GM19099 (cell line): Measurements from ENCODE around the gene MYO7A.

Source experiments
- POLR2A ChIP-seq: IDR thresholded peaks from 3 replicates; pipeline ENCODE4 v1.6.1; 2011; ENCODE audit warnings: low read depth; ENCODE audit not compliant: insufficient read length; ENCODE audit errors: extremely low read depth

MYO7A gene

GRCh38 chr11:77182542-77183430 lies 54.7 kb downstream of the MYO7A start:
- TF ChIP-seq POLR2A: no peak

GRCh38 chr11:77183431-77183984 lies 55.5 kb downstream of the MYO7A start:
- no peak for TF ChIP-seq POLR2A

DNA sequence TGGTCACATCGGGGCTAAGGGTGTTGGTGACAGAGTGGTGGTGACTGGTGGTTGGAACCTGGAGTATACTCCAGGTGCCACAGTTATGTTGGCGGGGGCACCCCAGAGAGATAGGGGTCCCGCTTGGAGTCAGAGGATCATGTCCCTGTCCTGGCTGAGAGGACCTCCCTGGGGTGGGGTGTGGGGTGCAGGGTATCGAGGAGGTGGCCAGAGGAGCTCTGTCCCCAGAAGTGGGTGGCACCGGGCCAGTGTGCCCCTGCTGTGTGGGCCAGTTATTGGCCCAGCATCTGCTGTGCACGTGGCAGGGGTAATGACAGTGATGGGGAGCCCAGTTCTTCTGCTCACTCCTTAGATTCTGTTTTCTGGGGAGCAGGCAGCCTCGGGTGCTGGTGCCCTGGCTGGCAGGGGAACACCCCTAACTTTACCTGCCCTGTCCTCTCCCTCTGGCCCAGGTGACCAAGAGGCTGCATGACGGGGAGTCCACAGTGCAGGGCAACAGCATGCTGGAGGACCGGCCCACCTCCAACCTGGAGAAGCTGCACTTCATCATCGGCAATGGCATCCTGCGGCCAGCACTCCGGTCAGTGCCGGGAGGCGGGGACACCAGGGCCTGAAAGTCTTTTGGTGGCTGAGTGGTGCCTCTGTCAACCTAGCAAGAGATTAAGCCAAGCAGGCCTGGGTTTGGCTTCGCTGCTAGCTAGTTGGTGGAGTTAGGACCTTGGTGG lies 56.3 kb downstream of the MYO7A start:
- TF ChIP-seq POLR2A: no peak

GRCh38 chr11:77186302-77186701 lies 58.3 kb downstream of the MYO7A start:
- TF ChIP-seq POLR2A: no peak

- no peak for TF ChIP-seq POLR2A
Measured at GRCh38 chr11:77187111-77187750, 59.2 kb downstream of the MYO7A start.

DNA sequence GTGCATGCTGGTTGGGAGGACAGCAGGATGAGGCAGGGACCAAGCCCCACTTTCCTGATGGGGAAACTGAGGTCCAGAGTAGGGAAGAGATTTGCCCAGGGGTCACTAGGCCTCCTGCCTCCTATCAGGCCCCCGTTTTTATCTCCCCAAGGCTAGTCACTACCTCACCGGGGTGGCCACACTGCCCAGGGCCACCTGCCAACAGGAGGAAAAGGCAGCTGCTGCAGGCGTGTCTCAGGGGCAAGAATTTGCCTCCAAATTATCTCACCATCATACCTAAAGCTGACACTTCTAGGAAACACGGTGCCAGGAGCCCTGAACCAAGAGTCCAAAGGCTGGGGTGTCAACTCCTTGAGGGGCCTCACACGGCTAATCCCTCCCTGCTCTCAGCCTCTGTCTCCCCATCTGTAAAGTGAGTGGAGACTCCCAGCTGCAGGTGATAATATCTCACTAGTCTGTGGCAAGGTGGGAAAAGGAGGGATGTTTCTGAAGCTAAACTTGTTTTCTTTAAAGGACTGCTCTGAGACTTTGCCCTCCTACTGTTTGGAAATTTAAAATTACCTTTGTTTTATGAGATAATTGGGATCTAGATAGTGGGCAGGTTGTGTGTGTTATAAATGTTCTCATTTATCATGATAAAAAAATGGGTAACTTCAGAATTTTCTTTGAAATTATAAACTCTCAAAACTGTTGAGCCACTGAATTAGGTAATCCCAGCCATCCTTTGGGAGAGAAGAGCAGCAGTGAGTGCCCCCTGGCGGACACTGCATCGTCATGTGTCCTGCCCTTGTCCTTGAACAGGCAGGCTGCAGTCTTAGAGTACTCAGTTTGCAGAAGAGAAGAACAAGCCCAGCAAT lies 60.0 kb downstream of the MYO7A start:
- no peak for TF ChIP-seq POLR2A

DNA sequence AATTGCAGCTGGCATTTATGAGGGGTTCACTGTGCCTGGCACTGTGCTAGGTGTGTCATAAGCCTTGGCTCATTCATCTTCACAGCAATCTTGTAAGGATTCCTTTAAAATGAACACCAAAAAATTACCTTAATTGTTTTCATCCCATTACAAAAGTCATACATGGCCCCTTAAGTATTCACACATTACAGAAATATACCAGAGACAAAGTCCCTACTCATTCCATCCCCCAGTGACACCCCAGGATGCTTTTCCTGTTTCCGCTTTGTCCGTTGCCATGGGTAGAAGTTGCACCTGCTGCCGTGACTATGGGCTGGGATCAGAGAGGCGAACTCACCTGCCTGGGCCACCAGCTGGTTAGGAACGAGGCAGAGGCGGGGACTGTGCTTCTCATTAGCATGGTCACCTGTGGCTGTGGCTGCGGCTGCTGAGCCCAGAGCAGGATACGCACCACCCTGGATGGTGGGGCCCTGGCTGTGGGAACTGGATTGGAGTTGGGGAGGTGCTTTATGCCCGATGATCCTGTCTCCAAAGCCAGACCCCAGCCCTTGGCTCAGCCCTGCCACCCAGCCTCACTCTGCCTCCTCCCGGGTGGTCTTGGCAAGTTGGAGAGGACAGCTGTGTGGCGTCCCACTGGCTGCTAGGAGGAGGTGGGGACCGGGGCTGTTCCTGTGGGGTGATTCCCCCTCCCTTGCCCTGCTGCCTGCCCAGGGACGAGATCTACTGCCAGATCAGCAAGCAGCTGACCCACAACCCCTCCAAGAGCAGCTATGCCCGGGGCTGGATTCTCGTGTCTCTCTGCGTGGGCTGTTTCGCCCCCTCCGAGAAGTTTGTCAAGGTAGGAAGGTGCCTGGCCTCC lies 60.8 kb downstream of the MYO7A start:
- no peak for TF ChIP-seq POLR2A

GRCh38 chr11:77189588-77190210 lies 61.7 kb downstream of the MYO7A start:
- TF ChIP-seq POLR2A: no peak

DNA sequence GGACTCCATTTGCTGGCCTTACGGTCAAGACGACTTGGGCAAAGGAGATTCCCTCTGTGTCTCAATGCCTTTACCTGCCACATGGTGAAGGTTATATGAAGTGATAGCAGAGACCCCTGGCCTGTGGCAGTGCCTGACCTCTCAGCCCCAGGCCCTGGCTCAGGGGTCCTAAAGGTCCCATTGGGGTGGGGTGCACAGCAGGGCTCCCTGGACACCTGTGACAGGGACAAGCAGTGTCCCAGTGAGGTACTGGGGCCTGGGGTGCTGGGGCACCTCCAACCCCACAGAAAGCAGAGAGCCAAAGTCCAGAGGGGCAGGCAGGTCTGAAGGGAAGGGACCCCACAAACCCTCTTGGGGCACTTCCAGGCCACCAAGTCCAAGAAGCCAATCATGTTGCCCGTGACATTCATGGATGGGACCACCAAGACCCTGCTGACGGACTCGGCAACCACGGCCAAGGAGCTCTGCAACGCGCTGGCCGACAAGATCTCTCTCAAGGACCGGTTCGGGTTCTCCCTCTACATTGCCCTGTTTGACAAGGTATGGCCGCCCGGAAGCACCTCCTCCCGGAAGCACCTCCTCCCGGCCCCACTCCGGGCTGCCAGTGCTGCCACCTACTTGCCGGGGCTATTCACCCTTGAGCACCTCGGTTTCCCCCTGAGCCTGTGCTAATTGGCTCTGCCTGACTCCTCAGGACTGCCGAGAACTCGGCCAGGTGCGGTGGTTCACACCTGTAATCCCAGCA lies 62.5 kb downstream of the MYO7A start:
- no peak for TF ChIP-seq POLR2A

DNA sequence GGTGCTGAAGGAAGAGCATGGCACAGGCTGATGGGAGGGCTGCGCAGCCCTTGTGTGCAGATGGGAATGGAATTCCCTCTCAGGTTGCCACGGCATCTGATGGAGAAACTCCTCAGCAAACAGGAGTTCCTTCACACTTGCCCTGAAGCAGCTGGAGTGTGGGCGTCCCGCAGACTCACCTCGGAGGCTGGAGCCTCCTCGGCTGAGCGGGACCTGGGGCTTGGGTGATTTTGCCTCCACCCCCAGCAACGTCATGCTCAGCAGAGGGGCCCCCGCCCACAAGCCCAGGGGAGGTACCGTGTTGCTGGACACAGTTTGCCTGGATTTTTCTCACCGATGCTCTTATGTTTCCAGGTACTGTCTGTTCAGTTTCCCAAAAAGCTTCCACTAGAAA lies 63.4 kb downstream of the MYO7A start:
- TF ChIP-seq POLR2A: no peak

- no peak for TF ChIP-seq POLR2A
Measured at GRCh38 chr11:77191823-77192495, 63.9 kb downstream of the MYO7A start.

- TF ChIP-seq POLR2A: no peak
Measured at GRCh38 chr11:77193167-77193566, 65.1 kb downstream of the MYO7A start.
